Epithelial cell of proximal tubule (primary cell): ENCODE measurements around the gene DEPDC7. TPM values are rescaled to one million over a fixed set of nuclear protein-coding genes. Genes with fewer than 3 reads are reported as not detected.
"Not testable (repeated sequence)": the region's sequence is repeated elsewhere in the genome, so short reads cannot be mapped to it uniquely, and the experiment has no call there.

ENCODE experiments used
- DNase-seq: peaks from one replicate; pipeline ENCODE4 v3.0.0-alpha.2; 2011; ENCODE audit warnings: low read depth
- H3K4me3 ChIP-seq: 2 replicates; pipeline ENCODE4 v1.5.1; 2011; ENCODE audit warnings: low read depth, mild to moderate bottlenecking, low read length
- total RNA-seq: library from RNA; depleted of rRNA; stranded (reverse); fragments of >200 nt; gene quantifications from 2 replicates; pipeline ENCODE4 v1.2.3, GENCODE V29; 2015
- TF ChIP-seq, protein P1 (sequence below): conservative IDR thresholded peaks from 2 replicates; pipeline ENCODE4 v1.5.1; 2012; ENCODE audit warnings: low read depth, mild to moderate bottlenecking, low read length

Gene DEPDC7
- total RNA-seq, 1 donor from 2014 or later, result 2.2 TPM

DNA sequence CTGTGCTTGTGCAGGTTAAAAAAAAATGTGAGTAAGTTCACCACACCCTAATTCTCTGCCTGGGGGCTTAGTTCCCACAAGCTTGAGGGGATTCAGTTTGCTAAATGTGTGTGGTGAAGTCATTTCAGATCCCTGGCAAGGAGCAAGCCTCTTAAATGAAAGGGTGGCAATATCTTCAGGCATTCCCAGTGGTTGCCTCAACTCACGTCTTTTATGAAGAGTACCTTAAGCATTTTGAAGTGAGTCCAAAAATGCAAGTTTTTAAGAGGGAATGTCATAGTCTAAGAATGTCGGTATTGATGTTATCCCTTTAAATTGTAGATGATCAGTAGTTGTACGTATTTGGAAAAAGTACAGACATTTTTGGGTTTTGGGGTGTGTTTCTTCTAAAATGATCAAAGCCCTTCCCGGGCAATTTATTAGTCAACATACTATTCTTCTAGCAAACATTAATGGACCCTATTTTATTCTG lies 28.6 kb downstream of the DEPDC7 start:
- no peak for DNase-seq
- TF ChIP-seq, protein P1, sequence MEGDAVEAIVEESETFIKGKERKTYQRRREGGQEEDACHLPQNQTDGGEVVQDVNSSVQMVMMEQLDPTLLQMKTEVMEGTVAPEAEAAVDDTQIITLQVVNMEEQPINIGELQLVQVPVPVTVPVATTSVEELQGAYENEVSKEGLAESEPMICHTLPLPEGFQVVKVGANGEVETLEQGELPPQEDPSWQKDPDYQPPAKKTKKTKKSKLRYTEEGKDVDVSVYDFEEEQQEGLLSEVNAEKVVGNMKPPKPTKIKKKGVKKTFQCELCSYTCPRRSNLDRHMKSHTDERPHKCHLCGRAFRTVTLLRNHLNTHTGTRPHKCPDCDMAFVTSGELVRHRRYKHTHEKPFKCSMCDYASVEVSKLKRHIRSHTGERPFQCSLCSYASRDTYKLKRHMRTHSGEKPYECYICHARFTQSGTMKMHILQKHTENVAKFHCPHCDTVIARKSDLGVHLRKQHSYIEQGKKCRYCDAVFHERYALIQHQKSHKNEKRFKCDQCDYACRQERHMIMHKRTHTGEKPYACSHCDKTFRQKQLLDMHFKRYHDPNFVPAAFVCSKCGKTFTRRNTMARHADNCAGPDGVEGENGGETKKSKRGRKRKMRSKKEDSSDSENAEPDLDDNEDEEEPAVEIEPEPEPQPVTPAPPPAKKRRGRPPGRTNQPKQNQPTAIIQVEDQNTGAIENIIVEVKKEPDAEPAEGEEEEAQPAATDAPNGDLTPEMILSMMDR, result no peak
- no peak overlapping the region for H3K4me3 ChIP-seq

DNA sequence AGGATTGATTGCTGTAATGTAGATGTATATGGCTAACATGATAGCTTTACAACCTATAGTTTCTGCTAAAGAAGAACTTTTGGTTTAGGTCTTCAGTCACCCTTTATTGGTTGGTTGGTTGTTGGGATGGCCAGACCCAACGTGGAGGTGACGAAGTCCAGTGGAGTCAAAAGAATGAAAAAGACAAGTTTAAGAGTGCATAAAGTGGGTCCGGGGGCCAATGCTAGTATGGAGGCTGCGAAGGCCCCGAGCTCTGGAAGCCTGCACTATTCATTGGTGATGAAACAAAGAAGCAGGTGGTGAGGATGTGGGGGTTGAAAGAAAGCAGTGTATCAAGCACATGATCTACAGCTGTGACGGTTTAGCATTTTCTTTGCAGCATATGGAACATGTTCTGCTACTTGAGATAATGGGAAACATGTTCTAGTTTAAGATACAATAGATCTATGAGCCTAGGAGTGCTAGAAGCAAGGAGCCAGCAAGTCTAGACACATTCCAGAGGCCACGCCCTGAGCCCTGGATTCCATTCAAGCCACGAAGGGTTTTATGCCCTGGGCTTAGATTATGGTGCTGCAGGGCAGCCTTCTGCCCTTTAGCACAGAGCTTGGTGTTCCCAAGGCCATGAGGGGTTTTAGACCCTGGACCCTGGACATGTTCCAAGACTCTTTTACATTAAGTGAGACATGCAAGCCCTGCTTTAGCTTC lies 30.0 kb downstream of the DEPDC7 start:
- H3K4me3 ChIP-seq, result no peak overlapping the region
- TF ChIP-seq, protein P1, result no peak
- DNase-seq, result no peak

DNA sequence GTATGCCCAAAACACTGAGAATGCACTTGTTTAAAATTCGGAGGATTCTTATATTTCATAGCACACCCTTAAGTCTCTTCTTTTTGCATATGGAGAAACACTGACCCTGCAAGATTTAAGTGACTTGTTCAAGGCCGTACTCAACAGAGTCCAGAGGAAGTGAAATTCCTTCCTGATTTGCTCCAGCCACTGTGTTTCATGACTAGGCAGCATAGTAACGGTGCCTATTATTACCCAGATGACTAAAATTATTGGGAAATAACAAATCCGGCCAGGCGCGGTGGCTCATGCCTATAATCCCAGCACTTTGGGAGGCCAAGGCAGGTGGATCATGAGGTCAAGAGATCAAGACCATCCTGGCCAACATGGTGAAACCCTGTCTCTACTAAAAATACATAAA lies 33.0 kb downstream of the DEPDC7 start:
- DNase-seq, H3K4me3 ChIP-seq: not testable (repeated sequence)

DNA sequence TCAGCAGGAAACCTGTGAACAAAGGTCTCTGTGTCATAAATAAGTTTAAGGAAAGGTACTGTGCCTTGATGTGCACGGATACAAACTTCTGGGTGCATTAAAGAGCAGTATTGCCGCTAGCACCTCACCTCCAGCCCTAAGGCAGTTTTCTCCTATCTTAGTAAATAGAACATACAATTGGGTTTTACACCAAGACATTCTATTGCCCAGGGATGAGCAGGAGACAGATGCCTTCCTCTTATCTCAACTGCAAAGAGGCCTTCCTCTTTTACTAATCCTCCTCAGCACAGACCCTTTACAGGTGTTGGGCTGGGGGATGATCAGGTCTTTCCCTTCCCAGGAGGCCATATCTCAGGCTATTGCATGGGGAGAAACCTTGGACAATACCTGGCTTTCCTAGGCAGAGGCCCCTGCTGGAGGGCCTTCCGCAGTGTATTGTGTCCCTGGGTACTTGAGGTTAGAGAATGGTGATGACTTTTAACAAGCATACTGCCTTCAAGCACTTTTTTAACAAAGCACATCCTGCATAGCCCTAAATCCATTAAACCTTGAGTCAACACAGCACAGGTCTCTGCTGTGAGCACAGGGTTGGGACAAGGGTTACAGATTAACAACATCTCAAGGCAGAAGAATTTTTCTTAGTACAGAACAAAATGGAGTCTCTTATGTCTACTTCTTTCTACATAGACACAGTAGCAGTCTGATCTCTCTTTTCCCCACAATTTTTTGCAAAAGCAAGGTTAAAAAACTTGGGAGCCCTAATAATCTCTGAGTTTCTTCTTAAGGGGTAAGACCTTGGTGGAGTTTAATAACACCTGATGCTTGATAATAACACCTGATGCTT lies 34.1 kb downstream of the DEPDC7 start:
- not testable (repeated sequence) for DNase-seq, H3K4me3 ChIP-seq

DNA sequence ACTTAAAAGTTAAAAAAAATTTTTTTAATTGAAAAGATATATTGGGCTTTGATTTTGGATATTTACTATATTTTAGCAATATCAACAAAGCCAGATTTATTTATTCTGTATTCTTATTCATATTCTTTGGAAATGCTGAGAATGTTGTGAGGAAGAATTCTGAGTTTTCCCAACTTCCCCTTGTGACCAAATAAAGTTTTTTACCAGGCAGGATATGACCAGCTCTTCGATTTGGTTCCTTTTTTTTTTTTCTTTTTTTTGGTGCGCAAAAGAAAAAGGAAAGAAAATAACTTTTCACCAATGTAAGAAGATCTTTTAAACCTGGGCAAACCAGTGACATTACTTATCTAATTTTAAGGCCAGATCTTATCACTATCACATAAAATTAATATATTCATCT lies 36.6 kb downstream of the DEPDC7 start:
- TF ChIP-seq, protein P1, result no peak

DNA sequence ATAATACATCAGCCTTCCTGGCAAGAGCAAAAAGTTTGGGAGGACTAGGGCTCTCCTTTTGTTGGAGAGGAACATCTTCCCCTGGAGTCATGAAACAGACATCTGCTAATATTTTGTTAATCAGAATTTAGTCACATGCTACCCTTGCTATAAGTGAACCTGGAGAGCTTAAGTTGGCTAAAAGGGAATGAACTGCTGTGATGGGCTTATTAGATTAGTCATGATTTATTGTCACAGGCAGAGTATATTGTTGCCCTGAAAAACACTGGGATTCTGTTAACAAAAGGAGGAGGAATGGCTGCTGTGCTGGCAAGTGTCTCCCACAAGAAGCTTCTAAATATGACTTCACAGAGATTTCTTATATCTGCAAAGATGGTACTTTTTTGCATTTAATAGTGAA lies 39.7 kb downstream of the DEPDC7 start:
- TF ChIP-seq, protein P1, result no peak
- no peak for DNase-seq
- H3K4me3 ChIP-seq, result no peak overlapping the region

More for the DNA sequence above, 36.6 kb downstream of the DEPDC7 start:
- H3K4me3 ChIP-seq, result no peak overlapping the region
- DNase-seq, result no peak

DNA sequence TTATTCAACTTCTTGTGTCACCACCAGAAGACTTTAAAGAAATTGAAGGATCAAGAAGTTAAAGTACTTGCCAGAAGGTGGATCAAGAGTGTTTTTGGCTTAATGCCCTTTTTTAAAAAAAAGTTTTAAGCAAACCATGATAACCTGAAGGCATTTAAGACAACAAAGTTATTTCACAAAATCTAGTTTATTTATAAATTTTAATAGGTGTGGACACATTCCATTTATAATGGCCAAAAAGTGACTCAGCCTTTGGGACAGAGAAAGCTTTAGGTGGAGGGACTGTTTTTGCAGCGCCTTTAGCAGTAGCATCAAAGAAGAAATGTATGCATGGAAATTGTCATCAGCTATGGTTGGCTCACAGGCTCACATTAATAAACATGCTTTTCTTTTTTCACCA lies 41.6 kb downstream of the DEPDC7 start:
- no peak overlapping the region for H3K4me3 ChIP-seq
- TF ChIP-seq, protein P1, result no peak
- DNase-seq, result no peak
